Neural cell (in vitro differentiated cells): Measurements from ENCODE around the gene C3AR1. TPM values are rescaled to one million over a fixed set of nuclear protein-coding genes. Genes with fewer than 3 reads are reported as not detected.

Source experiments
- H2AFZ ChIP-seq: fragments of 200-600, 300-800 bp; sonication (generic), shearing (Covaris generic); 2 replicates; pipeline ENCODE4 v1.6.0; 2014; ENCODE audit warnings: low read depth, mild to moderate bottlenecking, antibody characterized with exemption, low read length, moderate library complexity
- H3F3A ChIP-seq: fragments of 200-600 bp; shearing (Covaris generic); 2 replicates; pipeline ENCODE4 v1.6.1; 2016; ENCODE audit warnings: mild to moderate bottlenecking, moderate library complexity, mixed read lengths, antibody characterized with exemption, low read length; ENCODE audit not compliant: insufficient read depth, poor library complexity, severe bottlenecking
- H3K27ac ChIP-seq: fragments of 200-600, 300-800 bp; sonication (generic), shearing (Covaris generic); 2 replicates; pipeline ENCODE4 v1.5.1; 2014; ENCODE audit warnings: mild to moderate bottlenecking, low read length, moderate library complexity
- H3K27me3 ChIP-seq: fragments of 300-800, 200-600 bp; sonication (generic), shearing (Covaris generic); 2 replicates; pipeline ENCODE4 v1.6.0; 2014; ENCODE audit warnings: mild to moderate bottlenecking, low read depth, low read length, moderate library complexity; ENCODE audit not compliant: insufficient read depth
- H3K36me3 ChIP-seq: fragments of 300-800, 200-600 bp; sonication (generic), shearing (Covaris generic); 2 replicates; pipeline ENCODE4 v1.5.1; 2014; ENCODE audit warnings: mild to moderate bottlenecking, antibody characterized with exemption, low read length, moderate library complexity; ENCODE audit not compliant: insufficient read depth
- H3K4me2 ChIP-seq: fragments of 300-800, 200-600 bp; sonication (generic), shearing (Covaris generic); 2 replicates; pipeline ENCODE4 v1.6.0; 2014; ENCODE audit warnings: mild to moderate bottlenecking, low read length
- H3K4me3 ChIP-seq: fragments of 300-800, 200-600 bp; sonication (generic), shearing (Covaris generic); 2 replicates; pipeline ENCODE4 v1.5.1; 2014; ENCODE audit warnings: mild to moderate bottlenecking, low read length, moderate library complexity
- H3K79me2 ChIP-seq: fragments of 200-600 bp; shearing (Covaris generic); replicated peaks from 2 replicates; pipeline ENCODE4 v1.6.0; 2014; ENCODE audit warnings: mild to moderate bottlenecking, low read length, moderate library complexity; ENCODE audit not compliant: insufficient read depth
- H3K9ac ChIP-seq: fragments of 300-800, 200-600 bp; sonication (generic), shearing (Covaris generic); 2 replicates; pipeline ENCODE4 v1.6.1; 2016; ENCODE audit warnings: mild to moderate bottlenecking, low read length, mixed read lengths
- H3K9me2 ChIP-seq: fragments of 200-600 bp; shearing (Covaris generic); 2 replicates; pipeline ENCODE4 v1.6.1; 2016; ENCODE audit warnings: mild to moderate bottlenecking, low read length, mixed read lengths; ENCODE audit not compliant: insufficient read depth
- H3K9me3 ChIP-seq: fragments of 200-600, 300-800 bp; sonication (generic), shearing (Covaris generic); 2 replicates; pipeline ENCODE4 v1.6.1; 2016; ENCODE audit warnings: mild to moderate bottlenecking, mixed run types, low read length, moderate library complexity, mixed read lengths
- H4K20me1 ChIP-seq: fragments of 200-600 bp; shearing (Covaris generic); 2 replicates; pipeline ENCODE4 v1.6.1; 2016; ENCODE audit warnings: mild to moderate bottlenecking, mixed run types; ENCODE audit not compliant: insufficient read depth
- EP300 ChIP-seq: fragments of 450-650 bp; conservative IDR thresholded peaks from 2 replicates; pipeline ENCODE4 v1.6.1; 2014; ENCODE audit warnings: antibody characterized with exemption, mild to moderate bottlenecking, moderate library complexity; ENCODE audit not compliant: poor library complexity, severe bottlenecking
- EZH2 ChIP-seq: fragments of 200-600, 300-800 bp; shearing (Covaris generic), sonication (generic); IDR thresholded peaks from 2 replicates; pipeline ENCODE4 v1.6.1; 2014; ENCODE audit warnings: antibody characterized with exemption, low read length, borderline replicate concordance, mild to moderate bottlenecking; ENCODE audit not compliant: insufficient read depth, poor library complexity, severe bottlenecking
- MXI1 ChIP-seq: fragments of 450-650 bp; conservative IDR thresholded peaks from 2 replicates; pipeline ENCODE4 v1.6.1; 2014; ENCODE audit warnings: antibody characterized with exemption, mild to moderate bottlenecking; ENCODE audit not compliant: poor library complexity, severe bottlenecking
- POLR2AphosphoS5 ChIP-seq: IDR thresholded peaks from 2 replicates; pipeline ENCODE4 v1.6.1; 2012
- RAD21 ChIP-seq: fragments of 450-650 bp; conservative IDR thresholded peaks from 2 replicates; pipeline ENCODE4 v1.6.1; 2014; ENCODE audit warnings: antibody characterized with exemption, mild to moderate bottlenecking, moderate library complexity
- SMC3 ChIP-seq: fragments of 450-650 bp; conservative IDR thresholded peaks from 2 replicates; pipeline ENCODE4 v1.6.1; 2014; ENCODE audit warnings: antibody characterized with exemption, mild to moderate bottlenecking, moderate library complexity; ENCODE audit not compliant: poor library complexity
- TAF1 ChIP-seq: IDR thresholded peaks from 2 replicates; pipeline ENCODE4 v1.6.1; 2012; ENCODE audit warnings: low read depth
- polyA plus RNA-seq: library from polyadenylated mRNA; depleted of rRNA; stranded (reverse); fragments of >200 nt; gene quantifications from 2 replicates; pipeline ENCODE4 v1.2.3, GENCODE V29; 2014
- TF ChIP-seq, protein P1 (sequence below): fragments of 450-650 bp; IDR thresholded peaks from 2 replicates; pipeline ENCODE4 v1.5.1; 2014; ENCODE audit warnings: antibody characterized with exemption, mild to moderate bottlenecking, moderate library complexity; ENCODE audit not compliant: poor library complexity, severe bottlenecking
- TF ChIP-seq, protein P2 (sequence below): IDR thresholded peaks from 2 replicates; pipeline ENCODE4 v1.6.1; 2012; ENCODE audit warnings: borderline replicate concordance

The C3AR1 gene
- polyA plus RNA-seq, 1 donor from 2014 or later: not detected

DNA sequence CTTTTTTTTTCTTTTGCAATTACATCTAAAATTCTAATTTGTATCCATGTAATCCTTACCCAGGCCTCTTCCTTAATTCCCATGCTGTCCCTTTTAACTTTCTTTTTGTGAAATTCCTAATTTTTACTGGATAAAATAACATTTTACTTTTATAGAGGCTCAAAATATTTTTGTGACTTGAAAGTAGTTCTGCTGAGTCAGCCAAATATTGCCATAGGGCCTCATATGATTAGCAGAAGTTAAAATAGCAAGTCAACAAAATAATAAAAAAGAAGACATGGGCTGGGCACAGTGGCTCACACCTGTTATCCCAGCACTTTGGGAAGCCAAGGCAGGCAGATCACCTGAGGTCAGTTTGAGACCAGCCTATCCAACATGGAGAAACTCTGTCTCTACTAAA, 2.0 kb downstream of the C3AR1 start:
- Histone ChIP-seq H4K20me1 (no peaks in the 10 kb centered on the region), H3K9me2 (no peaks in the 10 kb centered on the region), H3K27me3 (no peaks in the 10 kb centered on the region), H3K27ac (no peak overlapping the region), H3K9ac (no peak overlapping the region), H3K79me2 (no peaks in the 10 kb centered on the region), H3K4me2 (no peak overlapping the region), H3F3A (no peaks in the 10 kb centered on the region), H3K36me3 (no peaks in the 10 kb centered on the region), H3K9me3 (no peaks in the 10 kb centered on the region), H2AFZ (no peak overlapping the region), H3K4me3 (no peak overlapping the region)
- TF ChIP-seq RAD21: no peak

DNA sequence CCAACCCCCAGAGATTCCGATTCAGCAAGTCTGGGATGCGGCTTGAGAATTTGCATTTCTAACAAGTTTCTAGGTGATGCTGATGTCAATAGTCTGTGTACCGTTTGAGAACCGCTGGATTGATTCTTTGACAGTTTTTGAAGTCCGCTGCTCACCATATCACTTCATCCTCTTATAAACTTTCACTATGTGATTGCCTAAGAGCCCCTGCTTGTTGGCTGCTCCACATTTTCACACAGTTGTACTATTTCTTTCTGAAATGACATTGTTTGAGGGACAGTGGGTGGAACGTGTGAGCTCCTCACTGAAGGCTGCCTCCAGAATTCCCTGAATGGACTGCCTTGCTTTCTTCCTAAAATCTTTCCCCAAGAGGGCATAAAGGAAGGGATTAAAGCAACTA, 7.7 kb downstream of the C3AR1 start:
- Histone ChIP-seq H3K27ac (no peak overlapping the region), H3K27me3 (no peaks in the 10 kb centered on the region), H3K36me3 (peaks cover 5% of the 10 kb centered on the region), H3K9ac (no peak overlapping the region), H3K79me2 (no peaks in the 10 kb centered on the region), H3F3A (no peaks in the 10 kb centered on the region), H3K9me3 (no peaks in the 10 kb centered on the region), H3K4me2 (no peak overlapping the region), H4K20me1 (no peaks in the 10 kb centered on the region), H3K4me3 (no peak overlapping the region), H2AFZ (no peak overlapping the region), H3K9me2 (no peaks in the 10 kb centered on the region)
- no peak for TF ChIP-seq SMC3
- no peak for TF ChIP-seq POLR2AphosphoS5
- no peak for TF ChIP-seq EZH2
- TF ChIP-seq TAF1: no peak
- no peak for TF ChIP-seq EP300
- TF ChIP-seq, protein P1, sequence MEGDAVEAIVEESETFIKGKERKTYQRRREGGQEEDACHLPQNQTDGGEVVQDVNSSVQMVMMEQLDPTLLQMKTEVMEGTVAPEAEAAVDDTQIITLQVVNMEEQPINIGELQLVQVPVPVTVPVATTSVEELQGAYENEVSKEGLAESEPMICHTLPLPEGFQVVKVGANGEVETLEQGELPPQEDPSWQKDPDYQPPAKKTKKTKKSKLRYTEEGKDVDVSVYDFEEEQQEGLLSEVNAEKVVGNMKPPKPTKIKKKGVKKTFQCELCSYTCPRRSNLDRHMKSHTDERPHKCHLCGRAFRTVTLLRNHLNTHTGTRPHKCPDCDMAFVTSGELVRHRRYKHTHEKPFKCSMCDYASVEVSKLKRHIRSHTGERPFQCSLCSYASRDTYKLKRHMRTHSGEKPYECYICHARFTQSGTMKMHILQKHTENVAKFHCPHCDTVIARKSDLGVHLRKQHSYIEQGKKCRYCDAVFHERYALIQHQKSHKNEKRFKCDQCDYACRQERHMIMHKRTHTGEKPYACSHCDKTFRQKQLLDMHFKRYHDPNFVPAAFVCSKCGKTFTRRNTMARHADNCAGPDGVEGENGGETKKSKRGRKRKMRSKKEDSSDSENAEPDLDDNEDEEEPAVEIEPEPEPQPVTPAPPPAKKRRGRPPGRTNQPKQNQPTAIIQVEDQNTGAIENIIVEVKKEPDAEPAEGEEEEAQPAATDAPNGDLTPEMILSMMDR: no peak
- TF ChIP-seq, protein P2, sequence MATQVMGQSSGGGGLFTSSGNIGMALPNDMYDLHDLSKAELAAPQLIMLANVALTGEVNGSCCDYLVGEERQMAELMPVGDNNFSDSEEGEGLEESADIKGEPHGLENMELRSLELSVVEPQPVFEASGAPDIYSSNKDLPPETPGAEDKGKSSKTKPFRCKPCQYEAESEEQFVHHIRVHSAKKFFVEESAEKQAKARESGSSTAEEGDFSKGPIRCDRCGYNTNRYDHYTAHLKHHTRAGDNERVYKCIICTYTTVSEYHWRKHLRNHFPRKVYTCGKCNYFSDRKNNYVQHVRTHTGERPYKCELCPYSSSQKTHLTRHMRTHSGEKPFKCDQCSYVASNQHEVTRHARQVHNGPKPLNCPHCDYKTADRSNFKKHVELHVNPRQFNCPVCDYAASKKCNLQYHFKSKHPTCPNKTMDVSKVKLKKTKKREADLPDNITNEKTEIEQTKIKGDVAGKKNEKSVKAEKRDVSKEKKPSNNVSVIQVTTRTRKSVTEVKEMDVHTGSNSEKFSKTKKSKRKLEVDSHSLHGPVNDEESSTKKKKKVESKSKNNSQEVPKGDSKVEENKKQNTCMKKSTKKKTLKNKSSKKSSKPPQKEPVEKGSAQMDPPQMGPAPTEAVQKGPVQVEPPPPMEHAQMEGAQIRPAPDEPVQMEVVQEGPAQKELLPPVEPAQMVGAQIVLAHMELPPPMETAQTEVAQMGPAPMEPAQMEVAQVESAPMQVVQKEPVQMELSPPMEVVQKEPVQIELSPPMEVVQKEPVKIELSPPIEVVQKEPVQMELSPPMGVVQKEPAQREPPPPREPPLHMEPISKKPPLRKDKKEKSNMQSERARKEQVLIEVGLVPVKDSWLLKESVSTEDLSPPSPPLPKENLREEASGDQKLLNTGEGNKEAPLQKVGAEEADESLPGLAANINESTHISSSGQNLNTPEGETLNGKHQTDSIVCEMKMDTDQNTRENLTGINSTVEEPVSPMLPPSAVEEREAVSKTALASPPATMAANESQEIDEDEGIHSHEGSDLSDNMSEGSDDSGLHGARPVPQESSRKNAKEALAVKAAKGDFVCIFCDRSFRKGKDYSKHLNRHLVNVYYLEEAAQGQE: no peak
- TF ChIP-seq RAD21: no peak
- no peak for TF ChIP-seq MXI1

DNA sequence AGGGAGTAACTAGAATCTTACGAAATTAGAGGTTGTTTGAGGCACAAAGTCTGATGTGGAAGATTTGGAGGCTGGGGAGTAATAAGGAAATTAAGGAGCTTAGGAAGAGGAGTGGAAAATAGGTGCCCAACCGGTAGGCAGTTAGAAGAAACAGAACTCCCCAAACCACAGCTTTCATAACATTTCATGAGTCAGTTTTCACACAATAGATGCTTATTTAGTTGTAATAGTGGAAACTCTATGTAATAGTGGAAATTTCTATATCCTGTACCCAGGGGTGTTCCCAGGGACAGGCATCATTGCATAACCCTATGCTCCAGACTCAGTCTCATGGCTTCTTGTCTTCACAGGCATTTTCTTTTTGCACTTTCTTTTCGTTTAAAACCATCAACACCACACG, 8.3 kb downstream of the C3AR1 start:
- Histone ChIP-seq H3K9me3 (no peaks in the 10 kb centered on the region), H4K20me1 (no peaks in the 10 kb centered on the region), H3K4me3 (no peak overlapping the region), H3F3A (no peaks in the 10 kb centered on the region), H3K9me2 (no peaks in the 10 kb centered on the region), H3K79me2 (no peaks in the 10 kb centered on the region), H2AFZ (no peak overlapping the region), H3K27ac (no peak overlapping the region), H3K9ac (no peak overlapping the region), H3K27me3 (no peaks in the 10 kb centered on the region), H3K4me2 (no peak overlapping the region), H3K36me3 (peaks cover 5% of the 10 kb centered on the region)
- no peak for TF ChIP-seq SMC3
- no peak for TF ChIP-seq TAF1
- no peak for TF ChIP-seq POLR2AphosphoS5
- no peak for TF ChIP-seq EZH2
- TF ChIP-seq, protein P2: no peak
- no peak for TF ChIP-seq RAD21
